Glomerular visceral epithelial cell (primary cell): ENCODE measurements around the gene PRKCA.

Experiments used
- DNase-seq: peaks from one replicate; pipeline ENCODE4 v3.0.0-alpha.2; 2016; ENCODE audit errors: extremely low spot score

The PRKCA gene

DNA sequence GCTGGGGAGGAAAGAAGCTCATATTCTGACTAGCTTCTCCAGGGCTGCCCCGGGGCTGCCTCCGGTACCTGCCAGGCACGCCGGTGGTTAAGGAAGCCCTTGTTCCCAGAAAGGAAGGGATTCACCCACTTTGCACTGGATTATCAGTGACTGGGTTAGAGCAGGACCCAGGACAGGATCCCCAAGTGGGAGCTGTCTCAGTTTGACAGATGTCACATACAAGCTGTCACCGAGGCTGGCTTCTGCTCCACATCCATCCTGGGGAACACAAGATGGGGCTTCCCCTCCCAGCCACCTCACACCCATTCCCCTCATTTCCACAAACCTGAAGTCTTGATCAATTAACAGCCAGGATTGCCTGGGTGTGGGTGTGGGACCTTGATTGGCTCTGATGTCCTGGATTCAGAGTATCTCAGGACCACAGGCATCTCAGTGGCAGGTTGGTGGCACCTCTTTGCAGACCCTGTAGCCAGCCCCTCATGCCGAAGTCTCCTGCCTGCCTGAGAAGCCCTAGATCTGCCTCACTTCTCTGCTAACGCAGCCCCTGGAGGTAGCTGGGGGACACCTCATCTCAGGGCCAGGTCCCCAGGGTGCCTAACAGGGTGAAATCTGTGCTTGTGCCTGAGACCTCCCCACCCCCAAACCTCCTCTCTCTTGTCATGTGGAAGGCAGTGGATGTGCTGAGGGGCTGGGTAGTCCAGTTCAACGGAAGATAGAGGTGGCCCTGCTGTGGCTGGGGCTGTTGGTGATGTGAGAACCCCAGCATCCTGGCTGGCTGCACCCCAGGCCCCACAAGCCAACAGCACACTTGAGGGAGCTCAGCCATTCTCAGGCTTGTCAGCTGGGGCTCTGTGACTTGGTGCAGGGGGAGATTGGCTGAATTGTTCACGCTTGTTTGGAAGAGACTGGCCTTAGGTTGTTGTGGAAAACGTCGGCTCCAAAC is 533.9 kb downstream of the PRKCA start:
- DNase-seq: no peak

- no peak for DNase-seq
Measured at GRCh38 chr17:66837226-66837625, 534.8 kb downstream of the PRKCA start.

GRCh38 chr17:66837885-66838665 is 535.7 kb downstream of the PRKCA start:
- DNase-seq: no peak

DNA sequence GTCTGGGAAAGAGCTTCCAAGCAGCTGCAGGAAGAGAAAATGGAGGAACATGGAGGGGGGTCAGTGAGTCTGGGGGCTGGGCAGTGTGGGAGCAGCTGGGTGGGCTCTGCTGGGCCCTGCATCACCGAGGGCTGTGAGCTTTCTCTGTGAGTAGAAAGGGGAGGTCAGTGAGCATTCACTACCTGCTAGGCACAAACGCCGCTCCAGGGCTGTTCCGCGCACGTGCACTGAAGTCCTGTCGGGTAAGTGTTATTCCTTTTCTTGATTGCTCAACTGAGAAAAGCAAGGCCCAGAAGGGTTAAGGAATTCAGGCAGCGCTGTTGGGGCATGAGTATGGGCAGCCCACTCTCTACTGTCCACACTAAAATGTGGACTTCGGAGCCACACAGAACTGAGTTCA is 537.2 kb downstream of the PRKCA start:
- no peak for DNase-seq

DNA sequence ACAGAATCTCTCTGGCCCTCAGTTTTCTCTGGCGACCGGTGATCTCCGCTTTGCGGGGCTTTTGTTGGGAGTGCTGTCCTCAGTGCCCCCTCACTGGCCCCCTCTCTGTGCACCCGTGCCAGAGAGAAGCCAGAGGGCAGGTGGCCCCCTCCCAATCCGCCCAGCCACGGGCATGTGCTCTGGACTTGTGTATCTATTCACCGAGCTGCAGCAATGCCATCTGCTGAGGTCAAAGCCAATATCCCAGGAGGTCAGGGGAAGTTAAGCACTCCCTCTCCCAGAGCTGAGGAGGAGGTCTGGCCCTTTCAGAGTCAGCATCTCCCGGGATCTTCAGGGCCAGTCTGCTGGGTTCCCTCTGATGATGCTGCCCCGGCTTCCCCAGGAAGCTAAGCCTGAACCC is 537.6 kb downstream of the PRKCA start:
- DNase-seq: no peak

DNA sequence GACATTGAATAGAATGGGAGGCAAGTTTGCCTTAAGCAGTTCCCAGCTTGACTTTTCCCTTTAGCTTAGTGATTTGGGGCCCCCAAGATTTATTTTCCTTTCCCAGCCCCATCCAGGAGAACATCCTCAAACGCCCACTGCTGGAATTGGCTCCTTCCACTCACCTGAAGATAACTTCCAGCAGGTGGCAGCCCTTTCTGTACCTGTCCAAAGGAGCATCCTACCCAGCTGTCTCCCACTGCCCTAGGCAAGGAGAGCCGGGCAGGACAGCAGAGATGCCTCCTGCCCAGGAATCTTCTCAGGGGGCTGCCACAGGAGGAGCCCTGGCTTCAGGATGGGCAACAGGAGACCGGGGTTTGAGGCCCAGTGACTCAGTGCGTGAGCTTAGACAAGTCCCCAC is 538.9 kb downstream of the PRKCA start:
- DNase-seq: no peak

- DNase-seq: no peak
Measured at GRCh38 chr17:66841744-66842143, 539.3 kb downstream of the PRKCA start.

- DNase-seq: no peak
Measured at GRCh38 chr17:66842505-66842904, 540.1 kb downstream of the PRKCA start.

DNA sequence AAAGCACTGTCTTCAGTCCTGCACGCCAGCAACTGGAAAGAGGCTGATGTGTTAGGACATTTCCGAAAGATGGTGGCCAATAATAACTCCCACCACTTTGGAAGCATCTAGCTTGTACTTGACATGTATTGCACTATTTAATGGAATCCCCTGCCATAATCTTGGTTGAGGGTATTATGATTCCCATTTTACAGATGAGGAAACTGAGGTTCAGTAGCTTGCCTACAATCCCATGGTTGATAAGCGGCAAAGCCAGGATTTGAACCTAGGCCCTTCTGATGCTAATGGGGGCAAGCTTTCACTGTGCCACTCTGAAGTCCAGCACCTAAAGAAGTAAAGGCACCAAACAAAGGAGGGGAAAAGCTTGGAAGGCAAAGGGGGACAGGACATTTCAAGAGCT is 540.5 kb downstream of the PRKCA start:
- DNase-seq: no peak

GRCh38 chr17:66843627-66844026 is 541.2 kb downstream of the PRKCA start:
- DNase-seq: no peak

DNA sequence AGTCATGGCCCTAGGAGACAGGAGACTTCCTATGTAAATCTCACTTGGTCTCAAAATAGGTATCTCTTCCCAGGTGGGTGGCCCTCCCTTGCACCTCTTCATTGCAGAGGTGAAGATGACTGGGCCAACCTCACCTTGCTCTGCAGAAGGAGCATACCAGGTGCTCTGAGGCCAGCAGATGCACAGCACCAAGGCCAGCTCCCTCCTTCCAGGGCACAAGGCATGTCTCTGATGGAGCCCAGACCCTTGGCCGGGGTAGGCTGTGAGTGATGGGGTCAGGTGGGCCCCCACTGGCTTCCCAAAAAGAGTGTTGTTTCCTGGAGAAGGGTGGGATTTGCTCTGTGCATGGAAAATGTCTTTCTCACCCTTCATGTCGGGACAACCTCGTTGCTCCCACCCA is 545.3 kb downstream of the PRKCA start:
- no peak for DNase-seq

DNA sequence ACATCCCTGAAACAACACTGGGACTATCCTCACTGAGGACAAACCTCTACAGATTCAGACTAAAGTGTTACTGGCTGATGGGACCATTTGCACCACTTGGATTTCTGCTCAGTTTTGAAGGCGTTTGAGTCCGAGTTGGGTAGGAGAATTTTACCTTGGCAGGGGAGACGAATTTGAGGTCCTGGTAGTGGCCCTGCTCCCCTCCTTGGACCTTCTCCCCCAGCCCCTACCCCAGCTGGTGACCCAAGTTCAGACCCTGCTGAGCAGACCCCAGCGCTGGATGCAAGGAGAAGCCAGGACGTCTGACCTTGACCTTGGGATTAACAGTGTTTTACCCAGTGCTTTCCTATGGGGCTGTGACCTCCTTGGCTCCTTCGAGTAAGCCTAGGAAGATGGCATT is 546.1 kb downstream of the PRKCA start:
- DNase-seq: no peak

DNA sequence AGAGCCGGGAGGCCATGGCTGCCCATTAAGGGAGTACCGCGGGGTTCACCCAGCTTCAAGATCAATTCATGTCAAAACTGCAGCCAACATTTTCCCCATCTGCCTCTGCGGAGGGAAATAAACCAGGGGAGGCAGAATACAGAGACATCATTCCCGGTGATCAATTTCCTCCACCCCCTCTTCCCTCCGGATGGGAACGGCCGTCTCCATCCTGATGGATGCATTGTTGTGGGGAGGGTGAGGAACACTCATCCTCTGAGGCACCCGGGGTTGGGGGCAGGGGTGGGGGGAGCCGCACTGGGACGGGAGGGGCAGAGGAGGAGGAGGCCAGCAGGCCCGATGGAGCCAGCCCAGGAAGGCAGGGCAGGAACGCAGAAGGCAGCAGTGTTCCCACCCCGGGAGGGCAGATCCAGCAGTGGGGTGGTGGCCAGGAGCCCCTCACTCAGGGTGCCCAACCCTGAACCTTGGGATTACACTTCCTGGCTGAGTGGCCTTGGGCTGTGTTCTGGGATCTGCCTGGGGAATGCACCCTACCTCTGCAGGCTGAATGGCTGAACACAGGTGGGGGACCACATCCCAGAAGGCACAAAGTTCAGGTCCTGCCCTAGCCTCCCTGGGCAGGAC is 546.7 kb downstream of the PRKCA start:
- no peak for DNase-seq

- no peak for DNase-seq
Measured at GRCh38 chr17:66849851-66850580, 547.6 kb downstream of the PRKCA start.

DNA sequence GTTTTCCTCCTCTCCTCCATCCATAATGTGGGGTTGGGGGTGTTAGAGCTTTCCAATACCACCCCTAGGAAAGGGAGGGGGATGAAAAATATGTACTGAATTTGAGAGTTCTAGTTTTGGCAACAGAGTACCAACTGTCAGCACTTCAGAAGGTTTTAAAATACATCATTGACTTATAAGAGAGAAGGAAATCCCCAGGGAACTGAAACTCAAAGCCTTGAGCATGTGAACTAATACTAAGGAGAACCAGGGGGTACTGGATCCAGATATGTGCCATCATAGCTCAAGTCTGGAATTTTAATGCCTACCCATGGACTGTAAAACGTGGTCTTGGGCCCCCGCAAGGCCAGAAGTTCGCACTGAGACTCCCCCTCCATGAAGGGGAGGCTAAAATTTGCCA is 548.3 kb downstream of the PRKCA start:
- no peak for DNase-seq

DNA sequence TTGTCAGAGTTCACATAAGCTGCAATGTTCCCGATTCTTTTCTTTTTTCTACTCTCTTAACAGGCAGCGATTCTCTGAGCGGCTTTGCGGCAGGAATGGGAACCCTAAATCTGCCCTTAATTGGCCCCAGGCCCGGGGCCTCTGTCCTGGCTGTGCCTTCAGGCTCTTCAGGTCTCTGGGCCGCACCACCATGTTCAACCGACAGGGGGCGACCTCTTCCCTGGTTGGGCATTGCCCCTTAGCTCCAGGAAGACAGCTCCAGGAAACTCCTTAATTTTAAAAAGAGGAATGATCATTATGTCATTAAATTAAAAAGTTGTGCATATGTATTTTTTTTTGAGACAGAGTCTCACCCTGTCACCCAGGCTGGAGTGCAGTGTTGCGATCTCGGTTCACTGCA is 552.8 kb downstream of the PRKCA start:
- DNase-seq: no peak

DNA sequence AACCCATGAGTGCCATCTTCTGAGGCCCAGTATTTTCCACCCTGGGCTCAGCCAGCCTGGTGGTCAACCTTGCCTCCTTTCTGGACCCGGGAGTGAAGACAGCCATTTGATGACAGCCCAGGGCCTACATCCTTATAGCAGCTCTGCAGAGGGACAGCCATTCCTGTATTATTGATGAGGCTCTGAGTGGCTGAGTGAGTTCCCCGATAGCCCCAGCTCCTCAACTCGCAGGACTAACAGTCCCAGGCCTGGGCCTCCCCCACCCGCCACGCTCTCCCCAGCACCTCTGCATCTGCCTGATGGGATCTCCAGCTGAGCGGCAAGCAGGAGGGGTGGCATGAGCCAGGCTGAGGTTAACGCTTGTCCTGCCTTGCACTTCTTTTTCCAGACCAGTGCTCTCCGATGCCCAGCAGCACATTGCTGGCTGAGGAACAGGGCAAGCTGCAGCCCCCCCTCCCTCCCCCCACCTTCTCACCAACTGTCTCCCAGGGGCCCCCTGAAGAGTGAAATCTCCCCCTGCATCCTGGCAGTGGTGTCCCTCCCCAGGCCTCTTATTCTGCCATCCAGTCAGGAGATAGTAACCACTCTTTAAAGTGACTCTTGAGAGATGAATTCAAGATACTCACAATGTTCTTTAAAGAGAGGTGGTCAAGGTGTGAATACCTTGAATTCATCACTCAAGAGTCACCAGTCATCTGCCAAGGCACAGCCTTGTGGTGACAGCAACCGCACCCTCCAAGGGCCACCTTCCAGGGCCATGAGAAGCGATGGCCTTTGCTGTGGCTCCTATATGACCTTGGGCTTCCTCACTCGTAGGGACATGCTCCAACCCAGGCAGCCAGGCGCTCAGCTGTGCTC is 556.0 kb downstream of the PRKCA start:
- no peak for DNase-seq

GRCh38 chr17:66859353-66859752 is 556.9 kb downstream of the PRKCA start:
- DNase-seq: no peak

DNA sequence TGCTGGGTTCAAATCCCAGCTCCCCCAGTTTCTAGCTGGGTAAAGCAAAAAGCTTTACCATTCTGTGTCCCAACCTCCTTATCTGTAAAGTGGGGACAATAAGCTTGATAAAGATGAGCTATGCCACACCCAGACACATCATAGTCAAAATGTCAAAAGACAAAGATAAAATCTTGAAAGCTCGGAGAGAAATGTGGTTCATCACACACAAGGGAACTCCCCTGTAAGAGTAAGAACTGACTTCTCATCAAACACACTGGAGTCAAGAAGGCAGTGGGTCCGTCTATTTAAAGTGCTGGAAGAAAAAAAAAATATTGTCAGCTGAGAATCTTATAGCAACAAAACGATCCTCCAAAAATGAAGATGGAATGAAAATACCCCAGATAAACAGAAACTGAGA is 557.8 kb downstream of the PRKCA start:
- DNase-seq: no peak
